ENCODE measurements around the gene ARHGEF1.
"Not testable (repeated sequence)": the region's sequence is repeated elsewhere in the genome, so short reads cannot be mapped to it uniquely, and the experiment has no call there.

The ARHGEF1 gene

DNA sequence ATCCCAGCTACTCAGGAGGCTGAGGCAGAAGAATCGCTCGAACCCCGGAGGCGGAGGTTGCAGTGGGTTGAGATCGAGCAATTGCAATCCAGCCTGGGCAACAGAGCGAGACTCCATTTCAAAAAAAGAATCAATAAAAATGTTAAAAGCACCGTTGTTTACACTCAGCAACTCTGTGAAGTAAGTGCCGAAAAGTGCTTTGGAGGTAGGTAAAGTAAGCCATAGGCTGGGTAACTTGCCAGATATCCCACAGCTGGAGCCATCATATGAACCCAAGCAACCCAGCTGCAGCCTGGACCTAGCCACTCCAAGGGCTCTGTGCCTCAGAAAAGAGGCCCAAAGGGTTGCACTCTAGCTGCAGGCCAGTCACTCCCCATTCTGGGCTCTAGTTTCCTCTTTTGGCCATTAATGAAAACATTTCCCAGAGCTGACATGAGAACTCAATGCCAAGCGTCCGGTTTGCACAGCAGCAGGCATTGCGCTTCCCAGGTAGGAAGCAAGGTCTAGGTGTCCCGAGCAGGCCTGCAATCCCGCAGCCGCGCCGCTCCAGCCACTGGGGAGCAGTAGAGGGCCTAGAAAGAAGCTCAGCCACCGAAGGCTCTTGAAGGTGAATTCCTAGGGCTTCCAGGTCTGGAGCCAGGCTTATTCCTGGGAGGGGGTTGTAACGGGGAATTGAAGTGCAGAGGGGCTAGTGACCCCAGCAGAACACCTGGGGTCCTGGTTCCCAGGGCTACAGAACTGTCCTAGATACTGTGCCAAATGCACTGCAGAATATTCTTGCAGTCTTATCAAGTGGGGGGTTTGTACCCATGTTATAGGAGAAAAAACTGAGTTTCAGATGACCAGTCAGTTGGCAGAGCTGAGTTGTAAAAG is 10.0 kb upstream of the ARHGEF1 start (continued):
- TF ChIP-seq, protein P1, sequence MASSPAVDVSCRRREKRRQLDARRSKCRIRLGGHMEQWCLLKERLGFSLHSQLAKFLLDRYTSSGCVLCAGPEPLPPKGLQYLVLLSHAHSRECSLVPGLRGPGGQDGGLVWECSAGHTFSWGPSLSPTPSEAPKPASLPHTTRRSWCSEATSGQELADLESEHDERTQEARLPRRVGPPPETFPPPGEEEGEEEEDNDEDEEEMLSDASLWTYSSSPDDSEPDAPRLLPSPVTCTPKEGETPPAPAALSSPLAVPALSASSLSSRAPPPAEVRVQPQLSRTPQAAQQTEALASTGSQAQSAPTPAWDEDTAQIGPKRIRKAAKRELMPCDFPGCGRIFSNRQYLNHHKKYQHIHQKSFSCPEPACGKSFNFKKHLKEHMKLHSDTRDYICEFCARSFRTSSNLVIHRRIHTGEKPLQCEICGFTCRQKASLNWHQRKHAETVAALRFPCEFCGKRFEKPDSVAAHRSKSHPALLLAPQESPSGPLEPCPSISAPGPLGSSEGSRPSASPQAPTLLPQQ (tag by site-specific recombination; IDR thresholded peaks at IDR 0.05): 0 out of 2 replicates have a peak, but pooled peaks have one; percentile 19
- TF ChIP-seq, protein P2, sequence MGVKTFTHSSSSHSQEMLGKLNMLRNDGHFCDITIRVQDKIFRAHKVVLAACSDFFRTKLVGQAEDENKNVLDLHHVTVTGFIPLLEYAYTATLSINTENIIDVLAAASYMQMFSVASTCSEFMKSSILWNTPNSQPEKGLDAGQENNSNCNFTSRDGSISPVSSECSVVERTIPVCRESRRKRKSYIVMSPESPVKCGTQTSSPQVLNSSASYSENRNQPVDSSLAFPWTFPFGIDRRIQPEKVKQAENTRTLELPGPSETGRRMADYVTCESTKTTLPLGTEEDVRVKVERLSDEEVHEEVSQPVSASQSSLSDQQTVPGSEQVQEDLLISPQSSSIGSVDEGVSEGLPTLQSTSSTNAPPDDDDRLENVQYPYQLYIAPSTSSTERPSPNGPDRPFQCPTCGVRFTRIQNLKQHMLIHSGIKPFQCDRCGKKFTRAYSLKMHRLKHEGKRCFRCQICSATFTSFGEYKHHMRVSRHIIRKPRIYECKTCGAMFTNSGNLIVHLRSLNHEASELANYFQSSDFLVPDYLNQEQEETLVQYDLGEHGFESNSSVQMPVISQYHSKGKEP (tag by site-specific recombination; IDR thresholded peaks at IDR 0.05): peak; percentile 89
- peak; percentile 98 for TF ChIP-seq ZNF121 (tag by site-specific recombination; IDR thresholded peaks at IDR 0.05)
- peak; percentile 60 for TF ChIP-seq ZNF335 (tag by site-specific recombination; conservative IDR thresholded peaks at IDR 0.05)
- TF ChIP-seq, protein P3, sequence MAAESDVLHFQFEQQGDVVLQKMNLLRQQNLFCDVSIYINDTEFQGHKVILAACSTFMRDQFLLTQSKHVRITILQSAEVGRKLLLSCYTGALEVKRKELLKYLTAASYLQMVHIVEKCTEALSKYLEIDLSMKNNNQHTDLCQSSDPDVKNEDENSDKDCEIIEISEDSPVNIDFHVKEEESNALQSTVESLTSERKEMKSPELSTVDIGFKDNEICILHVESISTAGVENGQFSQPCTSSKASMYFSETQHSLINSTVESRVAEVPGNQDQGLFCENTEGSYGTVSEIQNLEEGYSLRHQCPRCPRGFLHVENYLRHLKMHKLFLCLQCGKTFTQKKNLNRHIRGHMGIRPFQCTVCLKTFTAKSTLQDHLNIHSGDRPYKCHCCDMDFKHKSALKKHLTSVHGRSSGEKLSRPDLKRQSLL (tag by site-specific recombination; IDR thresholded peaks at IDR 0.05): peak; percentile 74; the same call in 1 of the 2 replicates
- no peak for TF ChIP-seq HOXA7 (CRISPR knock-in tag; IDR thresholded peaks at IDR 0.05; ENCODE audit: borderline replicate concordance)

DNA sequence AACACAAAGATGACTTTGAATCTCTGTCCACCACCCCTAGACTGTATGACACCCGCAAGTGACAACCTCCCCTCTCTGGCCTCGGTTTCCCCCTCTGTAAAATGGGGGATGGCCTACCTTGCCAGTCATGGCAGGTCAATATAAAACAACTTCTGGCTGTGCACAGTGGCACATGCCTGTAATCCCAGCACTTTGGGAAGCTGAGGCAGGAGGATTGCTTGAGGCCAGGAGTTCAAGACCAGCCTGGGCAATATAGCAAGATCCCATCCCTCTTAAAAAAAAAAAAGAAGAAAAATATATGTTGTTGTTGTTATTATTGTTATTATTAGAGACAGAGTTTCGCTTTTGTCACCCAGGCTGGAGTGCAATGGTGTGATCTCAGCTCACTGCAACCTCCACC is 7.0 kb upstream of the ARHGEF1 start:
- H3K27ac ChIP-seq (ENCODE audit: extremely low read depth, low read depth, low read length); H3K9me3 ChIP-seq (ENCODE audit: control insufficient read depth, insufficient read depth, low read depth, low read length); H3K4me1 ChIP-seq (ENCODE audit: control insufficient read depth, insufficient read depth, low read length); H3K4me3 ChIP-seq (ENCODE audit: low read depth, low read length): not testable (repeated sequence)
- peaks cover 6 to 14% of the 10 kb centered on the region in 2 experiments; a peak in 2 of 3 replicates for H3K36me3 ChIP-seq (ENCODE audit: control insufficient read depth in 2 of 2, insufficient read depth in 1 of 2, low read length in 2 of 2)
- CTCF ChIA-PET: interaction anchor here (0.9 to 5.9 kb wide), 3 partner anchors 11 to 82 kb away, joined by 3 to 73 read pairs (median 6); partner anchors contain the start of gene RABAC1
- TF ChIP-seq ZNF121 (tag by site-specific recombination; IDR thresholded peaks at IDR 0.05): peak; percentile 97
- POLR2A ChIA-PET: interaction anchor here (0.6 to 1.7 kb wide), 8 partner anchors 8 to 78 kb away, joined by 3 to 7 read pairs (median 4); partner anchors contain the start of gene RPS19

DNA sequence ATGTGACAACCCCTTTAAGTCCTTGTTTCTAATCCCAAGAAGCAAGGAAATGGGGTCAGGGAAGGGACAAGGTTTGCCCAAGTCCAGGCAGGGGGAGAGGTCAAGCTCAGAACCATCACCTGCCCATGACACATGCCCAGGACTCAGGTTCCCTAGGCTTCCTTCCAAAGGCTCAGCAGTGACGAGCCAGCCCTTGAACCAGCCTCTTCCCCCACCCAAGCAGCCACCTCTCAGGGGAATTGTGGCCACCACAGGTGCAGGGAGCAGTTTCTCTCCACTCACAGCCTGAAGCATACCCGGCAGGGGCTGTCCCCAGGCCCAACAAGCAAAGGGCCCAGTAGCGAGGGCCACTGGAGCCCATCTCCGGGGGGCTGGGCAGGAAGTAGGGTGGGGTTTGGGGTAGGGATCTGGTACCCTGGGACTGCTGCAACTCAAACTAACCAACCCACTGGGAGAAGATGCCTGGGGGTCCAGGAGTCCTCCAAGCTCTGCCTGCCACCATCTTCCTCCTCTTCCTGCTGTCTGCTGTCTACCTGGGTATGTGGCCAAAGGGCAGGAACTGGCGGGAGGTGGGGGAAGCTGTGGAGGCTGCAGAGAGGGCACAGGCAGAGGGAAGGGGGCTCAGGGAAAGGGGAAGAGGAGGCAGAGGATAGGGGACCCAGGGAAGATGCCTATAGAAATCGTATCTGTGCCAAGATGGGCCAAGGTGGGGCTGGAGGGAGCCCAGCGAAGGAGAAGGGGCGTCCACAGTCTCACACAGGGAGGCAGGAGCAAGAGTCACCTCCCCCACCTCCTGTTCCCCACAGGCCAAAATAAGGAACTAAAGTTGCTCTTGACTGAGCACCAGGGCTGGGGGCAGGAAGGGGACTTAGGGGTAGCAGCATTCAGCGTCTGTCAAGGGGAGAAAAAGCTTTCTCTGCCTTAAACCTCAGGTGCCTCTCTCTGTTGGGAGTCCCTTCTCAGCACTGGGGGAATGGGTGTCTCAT is 5.8 kb upstream of the ARHGEF1 start, which contains the start of gene CD79A:
Gene CD79A, plus strand, starts transcription at position 433 of the 986 bp plus-strand sequence. Its CDS starts 26 bp downstream, at position 459.
- Histone ChIP-seq H3K27ac (ENCODE audit: extremely low read depth, low read depth, low read length) (no peak within 1 kb of the TSS), H3K9me3 (ENCODE audit: control insufficient read depth, insufficient read depth, low read depth, low read length) (no peaks in the 10 kb centered on the region), H3K4me1 (ENCODE audit: control insufficient read depth, insufficient read depth, low read length) (no peaks in the 10 kb centered on the region), H3K36me3 (ENCODE audit: control insufficient read depth in 2 of 2, insufficient read depth in 1 of 2, low read length in 2 of 2) (peaks cover 0 to 2% of the 10 kb centered on the region in 2 experiments; a peak in 2 of 3 replicates), H3K4me3 (ENCODE audit: low read depth, low read length) (no peak within 1 kb of the TSS)
- CTCF ChIA-PET: interaction anchor here (0.7 to 5.9 kb wide), 4 partner anchors 10 to 236 kb away, joined by 3 to 73 read pairs (median 6); partner anchors contain the start of gene RABAC1
- POLR2A ChIA-PET: interaction anchor here (0.5 to 1.7 kb wide), 5 partner anchors 11 to 72 kb away, joined by 3 to 4 read pairs (median 3); partner anchors contain the start of gene RPS19
- no peak for TF ChIP-seq ZNF658 (tag by site-specific recombination; IDR thresholded peaks at IDR 0.05)
- TF ChIP-seq ZNF600 (tag by site-specific recombination; IDR thresholded peaks at IDR 0.05): no peak
- TF ChIP-seq MYNN (tag by site-specific recombination; IDR thresholded peaks at IDR 0.05; ENCODE audit: borderline replicate concordance): no peak
- TF ChIP-seq ZNF302 (tag by site-specific recombination; IDR thresholded peaks at IDR 0.05; ENCODE audit: low read depth): no peak
- TF ChIP-seq GLIS1 (tag by site-specific recombination; IDR thresholded peaks at IDR 0.05): peak; percentile 24; the same call in 1 of the 2 replicates
